ENCODE results near the gene DLEC1.

DNA sequence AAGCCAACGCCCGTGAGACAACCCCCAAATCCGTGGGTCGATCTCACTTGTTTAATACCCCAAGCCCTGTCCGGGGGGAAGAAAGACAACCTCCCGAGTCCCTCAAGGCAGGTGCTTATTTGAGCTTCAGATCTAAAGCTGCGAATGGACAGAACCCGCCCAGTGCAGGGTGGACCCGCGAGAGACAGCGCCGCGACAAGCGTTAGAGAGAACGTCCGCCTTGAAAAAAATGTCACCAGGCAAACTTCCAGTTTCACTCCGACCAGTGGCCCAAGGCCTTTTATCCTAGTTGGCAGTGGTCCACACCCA lies 125.6 kb downstream of the DLEC1 start:
- TF ChIP-seq, protein P1, sequence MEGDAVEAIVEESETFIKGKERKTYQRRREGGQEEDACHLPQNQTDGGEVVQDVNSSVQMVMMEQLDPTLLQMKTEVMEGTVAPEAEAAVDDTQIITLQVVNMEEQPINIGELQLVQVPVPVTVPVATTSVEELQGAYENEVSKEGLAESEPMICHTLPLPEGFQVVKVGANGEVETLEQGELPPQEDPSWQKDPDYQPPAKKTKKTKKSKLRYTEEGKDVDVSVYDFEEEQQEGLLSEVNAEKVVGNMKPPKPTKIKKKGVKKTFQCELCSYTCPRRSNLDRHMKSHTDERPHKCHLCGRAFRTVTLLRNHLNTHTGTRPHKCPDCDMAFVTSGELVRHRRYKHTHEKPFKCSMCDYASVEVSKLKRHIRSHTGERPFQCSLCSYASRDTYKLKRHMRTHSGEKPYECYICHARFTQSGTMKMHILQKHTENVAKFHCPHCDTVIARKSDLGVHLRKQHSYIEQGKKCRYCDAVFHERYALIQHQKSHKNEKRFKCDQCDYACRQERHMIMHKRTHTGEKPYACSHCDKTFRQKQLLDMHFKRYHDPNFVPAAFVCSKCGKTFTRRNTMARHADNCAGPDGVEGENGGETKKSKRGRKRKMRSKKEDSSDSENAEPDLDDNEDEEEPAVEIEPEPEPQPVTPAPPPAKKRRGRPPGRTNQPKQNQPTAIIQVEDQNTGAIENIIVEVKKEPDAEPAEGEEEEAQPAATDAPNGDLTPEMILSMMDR (IDR thresholded peaks at IDR 0.05; ENCODE audit: low read depth, low read length), result no peak; the same call in 1 of the 2 replicates
- TF ChIP-seq EZH2phosphoT487 (IDR thresholded peaks at IDR 0.05; ENCODE audit: low read depth), result no peak
